GM12874 (cell line): Measurements from ENCODE around the gene HPCA.

Source experiments
- CTCF ChIP-seq: IDR thresholded peaks from 2 replicates; pipeline ENCODE4 v1.5.1; 2011; ENCODE audit warnings: low read depth, mild to moderate bottlenecking, control low read depth, low read length, moderate library complexity; ENCODE audit not compliant: insufficient read depth

The HPCA gene

GRCh38 chr1:32861904-32862695, 24.2 kb upstream of the HPCA start:
- no peak for TF ChIP-seq CTCF

GRCh38 chr1:32863218-32863880, 22.9 kb upstream of the HPCA start:
- no peak for TF ChIP-seq CTCF

- no peak for TF ChIP-seq CTCF
Observed at GRCh38 chr1:32863881-32864245, 22.4 kb upstream of the HPCA start.

- no peak for TF ChIP-seq CTCF
Observed at GRCh38 chr1:32864375-32865019, 21.8 kb upstream of the HPCA start.

- TF ChIP-seq CTCF, result no peak
Observed at GRCh38 chr1:32865639-32866405, 20.5 kb upstream of the HPCA start.

GRCh38 chr1:32867151-32867550, 19.1 kb upstream of the HPCA start:
- TF ChIP-seq CTCF, result no peak

GRCh38 chr1:32867671-32868070, 18.6 kb upstream of the HPCA start:
- no peak for TF ChIP-seq CTCF
